ENCODE results near the gene STX8.

The STX8 gene

DNA sequence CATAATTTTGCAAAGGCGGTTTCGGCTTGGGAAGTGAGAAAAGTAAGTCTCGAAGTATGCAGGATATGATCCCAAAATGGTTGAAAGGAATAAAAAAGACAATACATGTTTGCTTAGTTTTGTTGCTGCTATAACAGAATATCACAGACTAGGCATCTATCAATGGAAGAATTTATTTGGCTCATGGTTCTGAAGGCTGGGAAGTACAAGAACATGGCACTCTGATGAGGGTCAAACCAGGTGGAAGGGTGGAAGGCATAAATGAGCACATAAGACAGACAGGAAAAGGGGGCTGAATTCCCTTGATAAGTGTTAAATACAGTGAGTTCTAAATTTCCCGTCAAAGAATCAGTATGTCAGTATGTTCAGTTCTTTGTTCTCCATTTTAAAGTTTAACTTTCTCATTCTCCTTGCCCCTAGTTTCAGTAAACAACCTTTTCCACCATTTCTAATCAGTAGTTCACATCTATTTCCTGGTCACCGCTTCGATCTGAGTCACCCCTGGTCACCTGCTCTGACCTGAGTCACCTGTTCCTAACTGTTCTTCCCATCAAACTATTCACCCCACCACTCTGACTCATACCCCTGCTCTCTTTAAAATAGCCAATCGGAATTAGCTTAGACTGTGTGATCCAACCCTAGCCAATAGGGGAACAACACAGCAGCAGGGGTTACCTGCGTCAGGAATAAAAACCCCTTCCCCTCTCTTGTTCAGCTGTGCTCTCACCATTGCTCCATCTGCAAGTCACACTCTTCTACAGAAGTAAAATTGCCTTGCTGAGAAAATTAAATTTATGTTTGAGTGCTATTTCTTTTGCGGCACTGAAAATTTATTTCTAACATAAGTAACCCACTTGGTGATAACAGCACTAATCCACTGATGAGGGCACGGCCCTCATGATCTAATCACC, 240.8 kb downstream of the STX8 start:
- DNase-seq = no peak

DNA sequence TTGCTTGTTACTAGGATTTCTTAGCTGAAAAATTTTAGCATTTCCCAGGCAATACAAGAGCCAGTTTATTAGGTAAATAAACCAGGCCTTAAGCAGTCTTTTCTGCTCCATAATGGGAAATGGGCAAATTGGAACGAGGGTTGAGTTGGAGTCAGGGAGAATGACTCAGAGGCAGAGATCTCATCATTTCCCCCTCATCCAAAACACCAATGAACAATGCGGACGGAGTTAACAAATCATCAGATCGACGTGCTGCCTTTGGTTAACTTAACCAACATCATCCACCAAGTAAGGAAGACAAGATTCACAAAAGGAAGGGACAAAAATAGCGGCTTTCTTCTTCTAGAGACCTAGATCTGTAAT, 243.5 kb downstream of the STX8 start:
- no peak for DNase-seq

DNA sequence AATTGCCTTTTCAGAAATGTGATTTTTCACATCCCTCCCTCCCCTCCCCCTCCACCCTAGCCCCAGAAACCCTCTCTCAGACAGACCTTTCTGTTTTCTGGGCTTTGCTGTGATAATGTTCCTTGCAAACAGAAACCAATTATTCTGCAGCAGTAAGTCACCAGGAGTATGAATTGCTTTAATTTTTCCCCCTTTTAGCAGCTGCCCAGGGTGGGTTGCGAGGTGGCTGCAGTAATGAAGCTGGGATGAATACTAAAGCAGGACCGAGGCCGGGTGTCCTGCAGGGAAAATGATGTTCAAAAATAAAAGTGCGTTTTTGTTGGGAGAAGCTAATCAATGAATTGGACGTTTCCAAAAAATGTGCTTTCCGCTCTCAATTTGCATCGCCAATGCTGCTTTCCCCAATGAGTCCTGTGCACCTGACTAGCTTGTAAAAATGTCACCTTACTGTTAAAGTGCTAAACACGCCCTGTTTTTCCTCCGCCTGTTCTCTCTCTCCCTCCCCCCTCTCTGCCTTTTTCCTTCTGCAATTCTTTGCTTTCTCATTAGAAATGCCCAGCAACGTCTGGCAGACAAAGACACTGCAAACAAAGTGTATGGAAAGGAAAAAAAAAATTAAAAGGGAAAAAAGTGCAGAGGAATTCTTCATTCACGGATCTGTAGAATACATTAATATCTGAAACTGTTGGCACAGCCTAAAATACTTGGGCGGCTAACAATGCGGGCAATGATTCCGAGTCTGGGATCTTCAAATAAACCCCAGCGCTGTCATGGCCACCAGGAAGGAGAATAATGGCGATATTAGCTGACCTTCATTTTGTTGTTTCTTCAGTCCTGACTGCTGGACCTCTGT, 244.1 kb downstream of the STX8 start:
- no peak for DNase-seq

DNA sequence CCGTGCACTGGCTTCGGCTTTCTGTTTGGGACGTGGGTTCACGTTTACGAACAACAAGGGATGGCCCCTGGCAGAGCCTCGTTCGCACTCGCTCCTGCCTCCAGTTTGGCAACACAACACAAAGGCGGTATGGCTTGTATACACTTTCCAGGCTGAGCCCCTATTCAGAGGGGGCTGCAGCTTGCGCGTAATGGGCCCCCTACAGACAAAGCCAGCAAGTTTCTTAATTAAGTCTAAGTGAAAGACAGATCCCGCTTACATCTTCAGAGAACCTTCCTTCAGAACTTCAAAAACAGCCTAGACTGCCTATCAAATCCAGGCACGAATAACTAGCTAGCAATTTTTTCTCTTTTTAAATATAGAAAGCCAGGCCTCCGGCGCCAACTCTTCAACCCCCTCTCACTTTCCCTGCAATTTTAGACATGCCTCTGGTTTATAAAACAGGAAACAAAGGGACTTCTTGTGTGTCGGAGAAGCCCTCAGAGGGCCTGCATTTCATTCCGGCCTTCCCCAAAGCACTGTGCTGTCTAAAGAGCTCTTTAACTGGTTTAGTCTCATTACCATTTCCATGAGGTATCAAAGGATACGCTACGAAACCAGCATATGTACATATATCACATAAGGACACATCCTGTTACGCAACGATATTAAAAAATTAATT, 244.9 kb downstream of the STX8 start:
- no peak for DNase-seq

DNA sequence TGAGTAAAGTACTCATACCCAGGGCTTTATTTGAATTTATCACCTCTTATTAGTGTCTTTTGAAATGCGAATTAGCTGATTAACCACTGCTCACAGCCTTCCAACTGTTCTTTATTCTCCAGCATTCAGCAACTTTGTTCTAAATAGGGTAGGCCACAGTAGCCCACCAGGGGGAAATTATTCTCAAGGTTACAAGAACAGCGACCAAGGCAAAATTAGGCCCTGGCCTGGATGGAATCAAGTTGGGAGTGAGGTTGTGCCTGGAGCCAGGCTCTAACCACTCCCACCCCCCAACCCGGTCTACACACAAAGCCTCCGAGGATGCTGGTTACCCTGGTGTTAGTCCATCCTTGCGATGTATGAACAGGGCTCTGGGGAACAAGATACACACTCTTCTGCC, 245.5 kb downstream of the STX8 start:
- no peak for DNase-seq

DNA sequence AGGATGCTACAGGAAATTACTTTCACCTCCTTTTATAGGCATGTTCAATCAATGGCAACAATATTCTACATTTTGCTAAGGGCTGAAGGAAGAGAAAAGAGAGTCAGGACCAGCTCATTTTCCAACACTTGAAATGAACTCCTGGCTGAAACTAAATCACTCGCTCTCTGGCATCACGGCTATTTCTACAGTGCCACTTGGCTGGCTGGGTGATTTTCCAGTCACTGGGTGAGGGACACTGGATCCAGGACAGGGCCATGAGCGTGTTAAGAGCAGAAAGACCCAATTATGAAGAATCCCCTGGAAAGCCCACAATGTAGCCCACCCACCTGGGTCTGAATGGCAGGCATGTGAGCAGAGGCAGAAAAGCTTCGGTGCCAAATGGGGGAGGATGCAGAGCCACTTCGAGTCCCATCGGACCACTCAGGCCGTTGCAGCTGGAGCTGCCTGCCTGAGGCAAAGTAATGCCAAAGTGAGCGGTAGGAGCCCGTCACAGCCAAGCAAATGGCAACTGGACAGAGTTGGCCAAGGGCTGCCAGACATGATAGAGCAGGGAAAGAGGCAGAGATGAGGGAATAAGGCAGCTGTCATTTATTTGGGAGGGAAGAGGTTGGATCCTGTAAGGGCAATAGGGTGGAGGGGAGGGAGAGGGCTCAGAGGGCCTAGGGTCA, 246.2 kb downstream of the STX8 start:
- DNase-seq = no peak

DNA sequence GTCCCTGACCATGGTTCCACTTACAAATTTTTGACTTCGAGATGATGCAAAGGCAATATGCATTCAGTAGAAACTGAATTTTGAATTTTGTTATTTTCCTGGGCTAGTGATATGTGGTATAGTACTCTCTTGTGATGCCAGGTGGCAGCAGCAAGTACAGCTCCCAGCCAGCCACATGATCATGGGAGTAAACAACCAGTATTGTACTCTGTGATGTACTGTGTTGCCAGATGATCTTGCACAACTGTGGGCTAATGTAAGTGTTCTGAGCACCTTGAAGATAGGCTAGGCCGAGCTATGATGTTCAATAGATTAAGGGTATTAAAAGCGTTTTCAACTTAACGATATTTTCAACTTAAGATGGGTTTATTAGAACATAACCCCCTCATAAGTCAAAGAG, 250.8 kb downstream of the STX8 start:
- no peak for DNase-seq

DNA sequence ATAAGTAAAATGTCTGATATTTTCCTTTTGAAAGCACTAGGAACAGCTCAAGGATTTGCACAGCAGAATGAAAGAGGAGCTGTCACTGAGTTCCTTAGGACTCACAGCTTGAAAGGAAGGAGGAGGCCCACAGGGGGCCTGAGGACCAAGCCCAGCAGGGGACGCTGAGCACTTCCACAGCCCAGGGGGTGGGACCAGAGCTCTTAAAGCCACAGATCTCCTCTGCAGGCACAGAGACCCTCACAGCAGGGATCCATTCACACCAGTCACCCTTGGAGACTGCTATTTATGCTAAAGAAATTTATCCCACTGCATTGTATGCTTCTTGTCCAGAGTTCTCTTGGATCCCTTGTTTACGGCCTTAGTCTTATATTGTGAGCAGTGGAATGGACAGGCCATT, 253.3 kb downstream of the STX8 start:
- DNase-seq = no peak

DNA sequence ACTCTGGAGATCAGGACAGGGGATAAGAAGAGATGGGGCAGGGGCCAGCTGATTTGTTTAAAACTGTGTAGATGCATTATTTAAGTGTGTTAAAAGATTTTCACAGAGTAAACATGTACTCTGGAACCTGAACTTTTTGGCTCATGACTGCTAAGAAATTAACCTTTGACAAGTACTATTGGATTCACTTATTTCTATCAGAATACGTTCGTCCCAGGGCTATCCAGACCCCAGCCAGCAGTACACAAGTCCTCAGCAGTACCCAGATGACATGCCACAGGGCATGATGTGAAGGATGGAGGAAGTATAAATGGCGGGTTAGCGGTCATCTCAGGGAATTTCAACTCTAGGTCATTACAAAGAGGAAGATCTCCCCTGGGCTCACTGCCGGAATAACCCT, 253.7 kb downstream of the STX8 start:
- no peak for DNase-seq

DNA sequence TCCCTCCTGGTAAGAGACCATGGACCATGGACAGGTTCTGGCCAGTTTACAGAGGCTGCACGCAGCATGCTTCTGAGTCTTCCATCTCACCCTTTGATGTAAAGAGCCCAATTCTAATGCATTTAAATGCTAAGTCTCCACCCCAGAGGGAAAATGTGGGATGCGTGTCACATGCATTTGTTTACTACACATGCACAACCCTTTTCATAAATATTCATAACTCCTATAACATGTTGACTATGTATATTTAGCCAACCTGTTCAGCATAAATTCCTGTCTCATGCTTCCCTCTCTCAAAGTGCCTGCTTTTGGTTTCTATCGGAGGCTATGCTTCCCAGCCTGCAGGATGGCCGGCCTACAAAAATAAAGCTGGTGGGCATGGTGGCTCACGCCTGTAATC, 260.3 kb downstream of the STX8 start:
- no peak for DNase-seq

DNA sequence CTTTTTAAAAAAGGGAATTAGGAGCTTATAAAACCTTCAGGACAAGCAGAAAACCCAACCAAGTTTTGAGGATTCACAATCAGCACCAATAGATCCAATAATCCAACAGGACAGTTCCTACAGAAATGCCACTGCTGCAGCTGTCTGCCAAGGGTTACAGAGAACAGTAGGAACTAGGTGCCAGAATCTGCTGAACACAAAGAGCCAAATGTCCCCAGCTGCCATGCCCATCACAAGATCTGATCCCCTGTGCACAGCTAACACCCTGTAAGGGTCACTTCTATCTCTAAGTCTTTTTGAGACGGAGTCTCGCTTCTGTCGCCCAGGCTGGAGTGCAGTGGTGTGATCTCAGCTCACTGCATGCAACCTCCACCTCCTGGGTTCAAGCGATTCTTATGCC, 262.3 kb downstream of the STX8 start:
- DNase-seq = no peak

DNA sequence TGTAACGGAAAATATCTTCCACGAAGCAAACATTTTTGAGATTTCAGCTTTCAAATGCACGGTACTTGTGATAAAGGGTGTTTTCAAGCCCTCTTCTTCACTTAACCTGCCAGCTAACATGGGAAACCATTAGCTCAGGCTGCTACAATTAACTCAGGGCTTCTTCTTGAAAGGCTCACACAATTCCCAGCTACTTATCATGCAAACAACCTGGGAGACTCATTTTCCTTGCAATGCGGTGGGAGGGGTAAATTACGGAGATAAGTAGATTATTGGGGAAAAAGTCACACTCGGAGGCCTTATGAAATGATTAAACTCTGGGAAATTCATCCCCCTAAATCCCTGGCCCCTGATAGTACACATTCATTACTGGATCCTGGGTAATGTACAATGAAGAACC, 266.4 kb downstream of the STX8 start:
- DNase-seq = no peak

DNA sequence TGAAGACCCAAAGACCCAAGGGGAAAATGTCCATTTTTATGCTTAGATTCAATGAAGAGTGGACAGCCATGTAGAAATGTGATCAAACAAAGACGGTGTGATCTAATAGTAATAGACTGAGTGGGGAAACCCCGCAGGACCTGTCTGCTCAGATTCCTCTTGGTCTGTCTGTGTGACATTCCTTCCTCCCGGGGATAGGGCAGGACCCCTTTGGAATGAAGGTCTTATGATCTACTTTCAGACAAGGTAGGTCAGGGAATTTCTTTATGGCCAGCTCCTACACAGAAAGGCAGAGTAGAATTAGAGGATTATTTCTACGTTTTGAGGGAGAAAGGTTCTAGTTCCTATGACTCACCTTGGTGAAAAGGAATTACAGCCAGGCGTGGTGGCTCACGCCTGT, 267.6 kb downstream of the STX8 start:
- no peak for DNase-seq

DNA sequence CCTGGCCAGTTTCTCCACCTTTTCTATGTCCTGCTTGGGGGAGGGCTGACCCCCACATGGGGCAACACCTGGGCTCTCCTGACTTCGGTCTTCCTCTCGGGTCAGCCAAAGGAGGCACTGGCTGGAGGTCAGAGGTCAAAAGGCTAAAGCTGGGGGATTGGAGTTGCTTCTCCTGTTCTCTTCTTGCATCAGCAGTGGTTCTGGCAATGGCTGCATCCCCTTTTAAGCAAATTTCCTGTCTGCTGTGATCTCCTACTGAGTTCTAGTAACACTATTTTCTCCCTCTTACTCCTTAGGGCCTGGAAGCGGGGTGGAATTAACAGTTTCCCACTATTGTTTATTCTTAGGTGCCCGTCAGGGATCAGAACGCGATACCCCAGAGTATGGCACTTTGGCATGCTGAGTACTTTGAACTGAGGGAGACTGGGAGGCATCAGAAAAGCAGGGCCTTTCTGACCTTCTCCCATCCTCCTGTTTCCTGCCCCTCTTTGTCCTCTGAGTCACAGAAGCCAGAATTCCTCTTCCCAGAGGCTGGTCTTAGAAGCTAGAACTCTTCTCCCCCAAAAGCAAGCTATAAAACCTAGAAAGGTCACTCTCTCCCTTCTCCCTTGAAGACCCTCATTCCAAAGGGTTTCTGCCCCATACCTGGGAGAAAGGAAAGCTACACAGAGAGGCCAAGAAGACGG, 268.2 kb downstream of the STX8 start:
- DNase-seq = no peak

DNA sequence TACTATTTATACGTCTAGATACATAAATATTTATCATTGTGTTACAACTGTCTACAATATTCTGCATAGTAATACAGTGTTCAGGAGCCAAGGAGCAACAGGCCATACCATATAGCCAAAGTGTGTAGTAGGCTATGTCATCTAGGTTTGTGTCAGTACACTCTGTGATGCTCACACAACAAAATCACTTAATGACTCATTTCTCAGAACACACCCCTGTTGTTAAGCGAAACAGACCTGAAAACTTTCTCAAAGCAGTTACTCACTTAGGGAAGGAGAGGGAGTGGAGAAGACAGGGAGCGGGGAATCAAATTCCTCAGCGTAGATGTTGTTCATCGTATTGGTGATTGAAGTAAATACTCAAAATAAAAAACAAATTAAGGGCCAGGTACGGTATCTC, 269.5 kb downstream of the STX8 start:
- DNase-seq = no peak

DNA sequence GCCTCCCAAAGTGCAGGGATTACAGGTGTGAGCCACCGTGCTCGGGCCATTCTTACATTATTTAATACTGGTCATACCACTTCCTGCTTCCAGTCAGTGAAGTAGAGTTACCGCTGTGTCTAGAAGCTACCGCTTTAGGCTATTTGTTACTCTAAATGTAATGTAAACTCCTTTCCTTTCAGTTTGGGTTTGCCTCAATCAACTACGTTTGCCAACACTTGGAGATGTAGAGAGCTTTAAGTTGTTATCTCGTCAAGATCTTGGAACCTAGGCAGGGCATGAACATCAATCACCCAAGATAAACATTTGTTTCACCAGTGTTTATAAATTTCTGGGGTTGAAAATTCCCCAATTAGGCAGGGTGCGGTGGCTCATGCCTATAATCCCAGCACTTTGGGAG, 275.9 kb downstream of the STX8 start:
- DNase-seq = no peak

DNA sequence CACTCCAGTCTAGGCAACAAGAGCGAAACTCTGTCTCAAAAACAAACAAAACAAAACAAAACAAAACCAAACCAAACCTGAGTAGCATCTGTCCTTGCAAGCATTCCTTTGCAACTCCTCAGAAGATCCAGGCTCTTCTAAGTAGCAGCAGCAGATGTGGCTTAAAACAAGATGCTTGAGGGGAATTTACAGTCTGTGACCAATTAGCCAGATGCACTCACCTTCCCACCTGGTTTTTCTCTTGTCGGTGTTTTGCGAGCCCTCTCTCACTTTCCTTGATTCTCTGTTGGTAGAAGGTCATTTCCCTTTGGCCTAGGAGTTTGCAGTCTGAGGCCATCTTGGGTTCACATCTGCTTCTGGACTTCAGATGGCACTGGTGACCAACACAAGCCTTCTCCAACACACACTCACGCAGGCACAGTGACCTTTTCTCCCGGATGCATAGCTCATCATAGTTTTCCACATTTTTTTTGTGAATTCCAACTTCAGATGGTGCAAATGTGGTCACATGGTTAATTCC, 276.8 kb downstream of the STX8 start:
- no peak for DNase-seq

DNA sequence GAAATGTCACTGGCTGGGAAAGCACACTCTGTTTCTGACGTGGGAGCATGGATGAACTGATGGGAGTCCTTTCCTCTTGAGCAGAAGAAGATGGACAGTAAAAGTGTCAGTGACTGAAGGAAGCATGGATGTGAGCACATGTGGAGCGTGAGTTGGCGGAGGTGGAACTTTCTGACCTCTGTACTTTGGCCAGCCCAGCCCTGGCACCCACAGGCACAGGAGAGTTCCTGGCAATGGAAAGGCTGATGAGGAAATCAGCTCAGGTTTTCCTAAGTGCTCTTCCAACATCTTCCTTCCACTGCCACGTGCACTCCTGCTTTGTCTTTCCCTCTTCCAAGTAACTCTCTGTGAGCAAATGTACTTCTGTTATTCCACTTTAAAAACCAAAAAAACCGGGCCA, 277.5 kb downstream of the STX8 start:
- no peak for DNase-seq

DNA sequence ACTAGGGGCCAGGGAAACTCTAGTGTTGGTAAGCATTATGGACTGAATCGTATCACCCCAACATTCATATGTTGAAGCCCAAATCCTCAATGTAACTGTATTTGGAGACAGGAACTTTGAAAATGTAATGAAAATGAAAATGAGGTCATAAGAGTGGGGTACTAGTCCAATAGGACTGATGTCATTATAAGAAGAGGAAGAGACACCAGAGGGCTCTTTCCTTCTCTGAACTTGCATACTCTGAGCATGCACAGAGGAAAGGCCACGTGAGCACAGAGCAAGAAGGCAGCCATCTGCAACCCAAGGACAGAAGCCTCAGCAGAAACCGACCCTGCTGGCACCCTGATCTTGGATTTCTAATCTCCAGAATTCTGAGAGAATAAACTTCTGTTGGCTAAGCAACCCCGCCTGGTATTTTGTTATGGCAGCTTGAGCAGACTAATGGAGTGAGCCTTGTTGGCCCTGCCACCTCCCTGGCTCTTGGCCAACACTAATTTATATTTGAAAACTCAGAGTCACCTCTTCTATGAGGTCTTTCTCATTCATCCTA, 280.9 kb downstream of the STX8 start:
- no peak for DNase-seq

DNA sequence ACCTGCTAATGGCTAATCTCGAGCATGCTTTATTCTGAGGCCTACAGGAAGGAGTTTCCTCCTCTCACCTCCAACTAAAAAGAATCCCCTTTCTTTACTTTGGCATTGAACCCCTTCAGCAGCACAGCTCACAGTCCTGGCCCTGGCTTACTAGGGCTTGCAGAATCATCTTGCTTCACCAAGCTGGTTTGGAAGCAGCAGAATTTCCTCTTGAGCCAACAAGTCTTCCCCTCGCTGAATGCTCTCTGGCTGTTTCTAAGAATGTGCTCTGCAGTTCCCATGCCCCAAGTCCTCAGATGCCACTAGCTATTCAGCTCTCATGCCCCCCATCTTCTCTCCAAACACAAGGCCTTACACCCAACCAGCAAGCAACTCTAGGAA, 283.1 kb downstream of the STX8 start:
- no peak for DNase-seq

DNA sequence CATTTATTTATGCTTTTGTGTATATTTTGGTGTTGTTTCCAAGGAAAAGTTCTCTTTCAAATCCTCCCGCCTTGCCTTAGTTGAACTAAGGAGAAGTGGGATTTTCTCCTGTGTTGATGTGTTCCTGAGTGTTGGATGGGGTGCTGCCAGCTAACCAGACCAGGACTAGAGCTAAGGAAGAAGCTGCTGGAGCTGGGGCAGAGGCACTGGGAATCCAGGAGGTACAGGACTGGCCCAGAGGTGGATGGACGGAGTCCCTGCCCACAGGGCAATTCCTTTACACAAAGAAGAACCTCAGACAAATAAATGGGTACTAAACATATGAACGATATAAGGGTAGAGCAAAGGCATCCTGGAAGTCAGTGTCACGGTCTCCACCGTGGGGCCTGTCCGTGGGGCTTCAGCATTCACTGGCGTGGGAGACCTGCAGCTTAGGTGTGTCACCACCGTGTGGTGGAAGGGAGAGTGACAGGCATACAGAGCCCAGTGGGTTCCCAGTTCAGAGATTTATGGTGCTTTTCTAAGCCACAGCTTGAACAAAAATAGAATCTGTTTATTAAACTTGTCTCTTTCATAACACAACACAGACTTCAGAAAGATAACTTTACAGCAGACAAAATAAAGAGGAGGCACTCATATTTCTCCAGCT, 283.6 kb downstream of the STX8 start:
- DNase-seq = peak; percentile 2

All from T-helper 9 cell (primary cell).